Aorta (tissue), 5 donors: ENCODE results near the gene KIAA1958. TPM values are rescaled to one million over a fixed set of nuclear protein-coding genes. Genes with fewer than 3 reads are reported as not detected.

ENCODE experiments used
- ATAC-seq: fragments of 200-7000 bp; cut with Tn5 transposase; one replicate; pipeline ENCODE4 v1.9.1; 2022; ENCODE audit warnings: moderate library complexity; ENCODE audit not compliant: low FRiP score
- DNase-seq, 2 donors: peaks; one replicate each; pipeline ENCODE4 v3.0.0-alpha.2; 2020
- H3K27ac ChIP-seq, 2 donors: one replicate each; pipeline ENCODE4 v1.5.1; 2013; ENCODE audit warnings: low read length in 2 of 2, mild to moderate bottlenecking in 2 of 2, moderate library complexity in 2 of 2, control low read depth in 1 of 2, inconsistent platforms in 1 of 2, low read depth in 1 of 2
- H3K27me3 ChIP-seq, 2 donors: one replicate each; pipeline ENCODE4 v1.6.1; 2013; ENCODE audit warnings: control low read depth in 1 of 2, low read length in 1 of 2, mild to moderate bottlenecking in 1 of 2, moderate library complexity in 1 of 2; ENCODE audit not compliant: insufficient read depth in 2 of 2, control insufficient read depth in 1 of 2
- H3K36me3 ChIP-seq, 2 donors: one replicate each; pipeline ENCODE4 v1.6.1; 2013; ENCODE audit warnings: control low read depth in 1 of 2, low read length in 1 of 2, mild to moderate bottlenecking in 1 of 2; ENCODE audit not compliant: insufficient read depth in 2 of 2, control insufficient read depth in 1 of 2
- H3K4me1 ChIP-seq, 2 donors: one replicate each; pipeline ENCODE4 v1.6.1; 2013; ENCODE audit warnings: low read length in 2 of 2, control low read depth in 1 of 2, mild to moderate bottlenecking in 1 of 2, moderate library complexity in 1 of 2; ENCODE audit not compliant: insufficient read depth in 2 of 2, control insufficient read depth in 1 of 2
- H3K4me3 ChIP-seq, 2 donors: one replicate each; pipeline ENCODE4 v1.5.1; 2013; ENCODE audit warnings: low read length in 2 of 2, control low read depth in 1 of 2, mild to moderate bottlenecking in 1 of 2
- H3K9me3 ChIP-seq: one replicate; pipeline ENCODE4 v1.6.1; 2013; ENCODE audit warnings: mild to moderate bottlenecking, low read length; ENCODE audit not compliant: control insufficient read depth
- WGBS, 2 donors: extraction: QIAGEN DNeasy Blood & Tissue Kit; methylation state at CpG; one replicate each; pipeline ENCODE4 v1.1.7; 2013; 5-methylcytosine and 5-hydroxymethylcytosine counted together
- intact Hi-C, 2 donors: fragments of 100-400 bp; cut with DNase I; formaldehyde crosslinking; loops; one replicate each; pipeline versions ENCODE4 v1.14.2 to v1.15.0; 2022
- polyA plus RNA-seq, 2 donors: library from polyadenylated mRNA; stranded (reverse); fragments of 200-250 nt; gene quantifications; one replicate each; pipeline ENCODE4 v1.2.3, GENCODE V29; 2013
- total RNA-seq, 2 donors: library from RNA; stranded (reverse); fragmentation: NEBNext Ultra II Directional; extraction: Animal tissue kit (Norgen Biotek cat#: 25700); gene quantifications; one replicate each; pipeline ENCODE4 v1.2.1, GENCODE V29; 2021
- donor health status: healthy with polysubstance abuse.
- donor health status: Bipolar disorder and iron deficiency.
- donor health status: DM: no; HTN: no; CAD: no.
- donor health status: DM: no; HTN: no; CAD: no.
- donor health status: DM: yes; HTN: yes; CAD: no.

The KIAA1958 gene
- total and polyA plus RNA-seq, 4 donors: 1.0 to 7.9 (median 3.9) TPM

GRCh38 chr9:112446526-112446925, 40.1 kb upstream of the KIAA1958 start:
- intact Hi-C loops: no loop called here
- H3K27me3 ChIP-seq: no peaks in the 10 kb centered on the region
- no peaks in the 10 kb centered on the region for H3K9me3 ChIP-seq
- H3K4me3 ChIP-seq: no peak overlapping the region
- peak overlapping the region; percentile 65 to 89 for H3K27ac ChIP-seq
- H3K36me3 ChIP-seq: no peaks in the 10 kb centered on the region
- H3K4me1 ChIP-seq: no peaks in the 10 kb centered on the region
- ATAC-seq: no peak
- WGBS, 2 donors: 75 to 76% methylated on average over 2 of the region's 2 CpGs
- no peak for DNase-seq

- H3K9me3 ChIP-seq: no peaks in the 10 kb centered on the region
- no peaks in the 10 kb centered on the region for H3K27me3 ChIP-seq
- no peak overlapping the region for H3K4me3 ChIP-seq
- DNase-seq (no peak), ATAC-seq (peak; percentile 60)
- 3 to 6% methylated on average over 2 of the region's 2 CpGs for WGBS, 2 donors
- peak overlapping the region in 1 of 2 donors; percentile 89 for H3K27ac ChIP-seq
- H3K36me3 ChIP-seq: no peaks in the 10 kb centered on the region
- H3K4me1 ChIP-seq: no peaks in the 10 kb centered on the region
- intact Hi-C loops: no loop called here
These were observed 39.3 kb upstream of the KIAA1958 start for GRCh38 chr9:112447283-112447761.

- Histone ChIP-seq H3K4me1 (no peaks in the 10 kb centered on the region), H3K36me3 (peaks cover 2 to 8% of the 10 kb centered on the region in 2 donors), H3K4me3 (no peak overlapping the region), H3K27me3 (no peaks in the 10 kb centered on the region), H3K9me3 (no peaks in the 10 kb centered on the region), H3K27ac (no peak overlapping the region)
- 99 to 100% methylated on average over 1 of the region's 1 CpG for WGBS, 2 donors
- no peak for ATAC-seq
- no peak for DNase-seq
- intact Hi-C loops: no loop called here
These were observed 23.8 kb upstream of the KIAA1958 start for GRCh38 chr9:112462855-112463254.

- Histone ChIP-seq H3K27ac (no peak overlapping the region), H3K4me1 (no peaks in the 10 kb centered on the region), H3K4me3 (no peak overlapping the region), H3K9me3 (no peaks in the 10 kb centered on the region), H3K27me3 (no peaks in the 10 kb centered on the region), H3K36me3 (peaks cover 0 to 4% of the 10 kb centered on the region in 2 donors)
- intact Hi-C loops: no loop called here
- DNase-seq: no peak
- ATAC-seq: no peak
- 96 to 97% methylated on average over 4 of the region's 4 CpGs for WGBS, 2 donors
These were observed 21.3 kb upstream of the KIAA1958 start for GRCh38 chr9:112465352-112465751.

- WGBS, 2 donors: 85 to 90% methylated on average over 3 of the region's 3 CpGs
- peaks cover 0 to 3% of the 10 kb centered on the region in 2 donors for H3K36me3 ChIP-seq
- no peak for DNase-seq
These were observed 13.6 kb upstream of the KIAA1958 start for GRCh38 chr9:112472996-112473395.

GRCh38 chr9:112473986-112474385, 12.6 kb upstream of the KIAA1958 start:
- Histone ChIP-seq H3K9me3 (peaks cover 2% of the 10 kb centered on the region), H3K36me3 (peaks cover 0 to 3% of the 10 kb centered on the region in 2 donors), H3K4me3 (no peak overlapping the region), H3K27me3 (no peaks in the 10 kb centered on the region), H3K27ac (no peak overlapping the region), H3K4me1 (no peaks in the 10 kb centered on the region)
- intact Hi-C loops: no loop called here
- 96 to 97% methylated on average over 2 of the region's 2 CpGs for WGBS, 2 donors
- ATAC-seq: no peak
- no peak for DNase-seq

More at GRCh38 chr9:112472996-112473395, 13.6 kb upstream of the KIAA1958 start:
- Histone ChIP-seq H3K27ac (no peak overlapping the region), H3K4me1 (no peaks in the 10 kb centered on the region), H3K4me3 (no peak overlapping the region), H3K9me3 (peaks cover 2% of the 10 kb centered on the region), H3K27me3 (no peaks in the 10 kb centered on the region)
- intact Hi-C loops: no loop called here
- no peak for ATAC-seq

- peaks cover 2% of the 10 kb centered on the region for H3K9me3 ChIP-seq
- ATAC-seq (no peak), DNase-seq (no peak)
- peaks cover 0 to 3% of the 10 kb centered on the region in 2 donors for H3K36me3 ChIP-seq
- H3K4me1 ChIP-seq: no peaks in the 10 kb centered on the region
- H3K27me3 ChIP-seq: no peaks in the 10 kb centered on the region
- H3K4me3 ChIP-seq: no peak overlapping the region
- H3K27ac ChIP-seq: no peak overlapping the region
- intact Hi-C loops: no loop called here
- WGBS, 2 donors: 94 to 99% methylated on average over 1 of the region's 1 CpG
These were observed 11.3 kb upstream of the KIAA1958 start for GRCh38 chr9:112475318-112475717.

GRCh38 chr9:112477330-112477729, 9.3 kb upstream of the KIAA1958 start:
- Histone ChIP-seq H3K4me3 (no peak overlapping the region), H3K27me3 (no peaks in the 10 kb centered on the region), H3K9me3 (peaks cover 2% of the 10 kb centered on the region), H3K4me1 (no peaks in the 10 kb centered on the region), H3K36me3 (peaks cover 0 to 3% of the 10 kb centered on the region in 2 donors), H3K27ac (no peak overlapping the region)
- intact Hi-C loops: no loop called here
- ATAC-seq (no peak), DNase-seq (no peak)
- WGBS, 2 donors: 98 to 100% methylated on average over 2 of the region's 2 CpGs

GRCh38 chr9:112479221-112479620, 7.4 kb upstream of the KIAA1958 start:
- no peaks in the 10 kb centered on the region for H3K27me3 ChIP-seq
- DNase-seq: no peak
- H3K9me3 ChIP-seq: peaks cover 2% of the 10 kb centered on the region
- no peak overlapping the region for H3K27ac ChIP-seq
- H3K36me3 ChIP-seq: peaks cover 0 to 3% of the 10 kb centered on the region in 2 donors
- H3K4me1 ChIP-seq: no peaks in the 10 kb centered on the region
- intact Hi-C loops: no loop called here
- ATAC-seq: no peak
- H3K4me3 ChIP-seq: no peak overlapping the region
